HG03060 (cell line): ENCODE results near the gene STT3A.

Experiments
- ATAC-seq: cut with Tn5 transposase; IDR thresholded peaks from one replicate; pipeline ENCODE4 v1.9.1; 2021; ENCODE audit warnings: low read depth, moderate number of reproducible peaks; ENCODE audit not compliant: unreplicated experiment

Gene STT3A

DNA sequence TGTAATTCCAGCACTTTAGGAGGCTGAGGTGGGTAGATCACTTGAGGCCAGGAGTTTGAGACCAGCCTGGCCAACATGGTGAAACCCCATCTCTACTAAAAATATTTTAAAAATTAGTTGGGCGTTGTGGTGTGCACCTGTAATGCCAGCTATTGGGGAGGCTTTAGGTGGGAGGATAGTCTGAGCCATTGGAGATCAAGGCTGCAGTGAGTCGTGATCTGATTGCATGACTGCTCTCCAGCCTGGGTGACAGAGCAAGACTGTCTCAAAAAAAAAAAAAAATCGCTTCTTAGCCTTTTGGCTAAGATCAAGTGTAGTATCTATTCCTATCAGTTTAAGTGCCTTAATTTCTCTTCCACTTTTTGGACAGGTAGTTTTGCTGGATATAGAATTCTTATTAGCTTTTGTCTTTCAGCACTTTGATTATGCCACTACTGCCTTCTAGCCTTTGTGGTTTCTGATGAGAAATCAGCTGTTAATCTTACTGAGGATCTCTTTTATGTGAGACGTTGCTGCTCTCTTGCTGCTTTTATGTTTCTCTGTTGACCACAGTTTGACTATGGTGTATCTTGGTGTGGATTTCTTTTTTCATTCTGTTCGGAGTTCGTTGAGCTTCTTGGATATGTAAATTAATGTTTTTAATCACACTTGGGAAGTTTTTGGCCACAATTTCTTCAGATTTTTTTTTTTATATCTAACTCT lies 57.0 kb downstream of the STT3A start:
- no peak for ATAC-seq

DNA sequence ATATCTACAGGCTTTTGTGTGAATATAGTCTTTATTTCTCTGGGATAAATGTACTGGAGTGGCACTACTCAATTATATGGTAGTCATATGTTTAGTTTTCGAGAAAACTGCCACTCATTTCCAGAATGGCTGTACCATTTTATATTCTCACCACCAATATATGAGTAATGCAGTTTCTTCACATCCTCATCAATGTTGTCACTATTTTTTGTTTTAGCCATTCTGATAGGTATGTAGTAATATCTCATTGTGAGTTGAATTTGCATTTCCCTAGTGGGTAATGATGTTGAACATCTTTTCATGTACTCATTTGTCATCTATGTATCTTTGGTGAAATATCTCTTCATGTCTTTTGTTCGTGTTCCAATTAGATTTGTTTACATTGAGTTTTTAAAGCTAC lies 70.0 kb downstream of the STT3A start:
- no peak for ATAC-seq

DNA sequence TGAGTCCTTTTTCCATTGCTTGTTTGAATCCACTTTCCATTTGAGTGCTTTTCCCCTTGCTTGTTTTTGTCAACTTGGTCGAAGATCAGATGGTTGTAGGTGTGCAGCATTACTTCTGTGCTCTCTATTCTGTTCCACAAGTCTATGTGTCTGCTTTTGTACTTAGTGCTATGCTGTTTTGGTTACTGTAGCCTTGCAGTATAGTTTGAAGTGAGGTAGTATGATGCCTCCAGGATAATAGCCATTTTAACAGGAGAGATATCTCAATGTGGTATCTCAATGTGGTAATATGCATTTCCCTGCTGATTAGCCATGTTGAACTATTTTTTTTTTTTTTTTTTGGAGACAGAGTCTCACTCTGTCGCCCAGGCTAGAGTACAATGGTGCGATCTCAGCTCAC lies 71.3 kb downstream of the STT3A start:
- no peak for ATAC-seq

DNA sequence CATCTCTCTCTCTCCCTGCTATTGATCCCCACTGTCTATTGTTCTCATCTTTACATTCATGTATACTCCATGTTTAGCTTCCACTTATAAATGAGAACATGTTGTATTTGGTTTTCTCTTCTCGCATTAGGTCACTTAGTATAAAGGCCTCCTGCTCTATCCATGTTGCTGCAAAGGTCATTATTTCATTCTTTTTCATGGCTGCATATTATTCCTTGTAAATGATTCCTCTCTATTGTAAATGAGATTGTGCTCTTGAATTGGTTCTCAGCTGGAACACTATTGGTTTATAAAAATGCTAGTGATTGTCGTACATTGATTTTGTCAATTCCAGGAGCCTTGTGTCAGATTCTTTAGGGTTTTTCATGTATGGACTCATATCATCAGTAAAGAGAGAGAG lies 74.5 kb downstream of the STT3A start:
- no peak for ATAC-seq

DNA sequence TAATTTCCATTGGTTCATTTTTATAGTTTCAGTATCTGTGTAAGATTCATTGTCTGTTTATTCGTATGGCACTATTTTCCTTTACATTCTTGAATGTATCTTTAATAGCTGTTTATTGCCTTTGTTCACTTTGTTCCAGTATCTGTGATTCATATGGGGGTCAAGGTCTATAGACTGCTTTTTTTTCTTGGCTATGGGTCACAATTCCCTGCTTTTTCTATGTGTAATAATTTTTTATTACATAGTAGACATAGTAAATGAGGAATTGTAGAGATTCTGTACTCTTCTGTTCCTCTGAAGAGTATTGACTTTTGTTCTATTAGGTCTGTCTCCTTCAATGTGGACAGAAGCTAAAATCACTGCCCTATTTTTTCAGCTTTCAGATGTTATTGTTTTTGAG lies 77.5 kb downstream of the STT3A start:
- no peak for ATAC-seq

DNA sequence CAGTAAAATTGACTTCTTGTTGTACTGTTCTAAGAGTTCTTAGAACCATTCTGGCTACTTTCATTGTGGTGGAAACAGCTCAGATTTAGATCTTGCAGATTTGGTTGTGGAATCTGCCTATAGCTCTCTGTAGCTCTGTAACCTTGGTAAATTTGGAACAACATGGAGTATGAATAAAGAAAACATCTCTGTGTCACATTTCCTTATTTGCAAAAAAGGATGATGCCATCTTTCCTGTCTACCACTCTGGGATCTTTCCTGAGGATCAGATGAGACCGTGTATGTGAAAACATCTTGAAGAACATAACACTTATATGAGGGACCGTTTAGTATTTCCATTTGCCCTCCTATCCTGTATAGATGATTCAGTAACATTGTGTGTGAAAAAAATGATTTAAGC lies 78.9 kb downstream of the STT3A start:
- ATAC-seq: no peak
